ENCODE data around the gene CAMK2D. TPM values are rescaled to one million over a fixed set of nuclear protein-coding genes. Genes with fewer than 3 reads are reported as not detected.

Gene CAMK2D
- total and polyA plus RNA-seq, 2 experiments from 2014 or later, result 4.9 to 14.6 TPM

DNA sequence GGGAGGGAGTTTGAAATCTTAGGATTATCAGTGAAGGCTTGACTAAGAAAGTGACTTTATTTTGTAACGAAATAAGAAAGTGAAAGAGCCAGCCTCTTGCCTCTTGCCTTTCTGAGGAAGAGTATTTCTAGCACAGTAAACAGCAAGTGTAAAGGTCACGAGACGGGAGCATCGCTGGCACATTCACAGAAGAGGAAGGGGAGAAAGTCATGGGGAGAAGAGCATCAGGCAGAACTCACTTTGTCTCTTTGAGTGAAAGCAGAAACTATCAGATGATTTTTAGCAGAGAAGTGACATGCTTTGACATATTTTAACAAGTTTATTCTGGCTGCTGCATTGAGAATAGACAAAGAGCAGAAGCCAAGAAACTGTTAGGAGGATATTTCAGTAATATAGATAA lies 313.8 kb downstream of the CAMK2D start:
- Histone ChIP-seq H3K9me2 (ENCODE audit: insufficient read depth) (no peaks in the 10 kb centered on the region), H3K79me2 (replicated peaks; ENCODE audit: insufficient read depth) (no peaks in the 10 kb centered on the region), H3K27ac (ENCODE audit: low read depth) (no peak overlapping the region), H2AFZ (no peak overlapping the region), H3F3A (replicated peaks; ENCODE audit: low read depth) (no peaks in the 10 kb centered on the region), H3K27me3 (ENCODE audit: insufficient read depth) (no peaks in the 10 kb centered on the region), H3K4me2 (no peak overlapping the region), H3K4me1 (ENCODE audit: insufficient read depth) (peaks cover 16% of the 10 kb centered on the region), H4K20me1 (replicated peaks; ENCODE audit: insufficient read depth) (no peaks in the 10 kb centered on the region), H3K36me3 (ENCODE audit: insufficient read depth) (no peaks in the 10 kb centered on the region), H3K4me3 (no peak overlapping the region)
- Mint-ChIP-seq H3K4me1 (peaks cover 16% of the 10 kb centered on the region), H3K27ac (no peak overlapping the region), H3K4me3 (no peak overlapping the region), H3K27me3 (ENCODE audit: insufficient read depth, low read depth, poor library complexity) (no peaks in the 10 kb centered on the region), H3K36me3 (ENCODE audit: low read depth) (no peaks in the 10 kb centered on the region), H3K9me3 (no peaks in the 10 kb centered on the region)
- DNase-seq (ENCODE audit: low spot score) (no peak), ATAC-seq (no peak)
- no peak for TF ChIP-seq ZNF114 (CRISPR knock-in tag; IDR thresholded peaks at IDR 0.05)
- TF ChIP-seq EZH2 (IDR thresholded peaks at IDR 0.05; ENCODE audit: low read depth, unreplicated experiment), result no peak
- TF ChIP-seq CREB1 (CRISPR knock-in tag; IDR thresholded peaks at IDR 0.05; ENCODE audit: low read depth), result no peak
- TF ChIP-seq, protein P1, sequence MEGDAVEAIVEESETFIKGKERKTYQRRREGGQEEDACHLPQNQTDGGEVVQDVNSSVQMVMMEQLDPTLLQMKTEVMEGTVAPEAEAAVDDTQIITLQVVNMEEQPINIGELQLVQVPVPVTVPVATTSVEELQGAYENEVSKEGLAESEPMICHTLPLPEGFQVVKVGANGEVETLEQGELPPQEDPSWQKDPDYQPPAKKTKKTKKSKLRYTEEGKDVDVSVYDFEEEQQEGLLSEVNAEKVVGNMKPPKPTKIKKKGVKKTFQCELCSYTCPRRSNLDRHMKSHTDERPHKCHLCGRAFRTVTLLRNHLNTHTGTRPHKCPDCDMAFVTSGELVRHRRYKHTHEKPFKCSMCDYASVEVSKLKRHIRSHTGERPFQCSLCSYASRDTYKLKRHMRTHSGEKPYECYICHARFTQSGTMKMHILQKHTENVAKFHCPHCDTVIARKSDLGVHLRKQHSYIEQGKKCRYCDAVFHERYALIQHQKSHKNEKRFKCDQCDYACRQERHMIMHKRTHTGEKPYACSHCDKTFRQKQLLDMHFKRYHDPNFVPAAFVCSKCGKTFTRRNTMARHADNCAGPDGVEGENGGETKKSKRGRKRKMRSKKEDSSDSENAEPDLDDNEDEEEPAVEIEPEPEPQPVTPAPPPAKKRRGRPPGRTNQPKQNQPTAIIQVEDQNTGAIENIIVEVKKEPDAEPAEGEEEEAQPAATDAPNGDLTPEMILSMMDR (conservative IDR thresholded peaks at IDR 0.05; ENCODE audit: low read depth in 2 of 2), result no peak
- TF ChIP-seq ZNF331 (CRISPR knock-in tag; IDR thresholded peaks at IDR 0.05; ENCODE audit: low read depth), result no peak
- TF ChIP-seq, protein P2, sequence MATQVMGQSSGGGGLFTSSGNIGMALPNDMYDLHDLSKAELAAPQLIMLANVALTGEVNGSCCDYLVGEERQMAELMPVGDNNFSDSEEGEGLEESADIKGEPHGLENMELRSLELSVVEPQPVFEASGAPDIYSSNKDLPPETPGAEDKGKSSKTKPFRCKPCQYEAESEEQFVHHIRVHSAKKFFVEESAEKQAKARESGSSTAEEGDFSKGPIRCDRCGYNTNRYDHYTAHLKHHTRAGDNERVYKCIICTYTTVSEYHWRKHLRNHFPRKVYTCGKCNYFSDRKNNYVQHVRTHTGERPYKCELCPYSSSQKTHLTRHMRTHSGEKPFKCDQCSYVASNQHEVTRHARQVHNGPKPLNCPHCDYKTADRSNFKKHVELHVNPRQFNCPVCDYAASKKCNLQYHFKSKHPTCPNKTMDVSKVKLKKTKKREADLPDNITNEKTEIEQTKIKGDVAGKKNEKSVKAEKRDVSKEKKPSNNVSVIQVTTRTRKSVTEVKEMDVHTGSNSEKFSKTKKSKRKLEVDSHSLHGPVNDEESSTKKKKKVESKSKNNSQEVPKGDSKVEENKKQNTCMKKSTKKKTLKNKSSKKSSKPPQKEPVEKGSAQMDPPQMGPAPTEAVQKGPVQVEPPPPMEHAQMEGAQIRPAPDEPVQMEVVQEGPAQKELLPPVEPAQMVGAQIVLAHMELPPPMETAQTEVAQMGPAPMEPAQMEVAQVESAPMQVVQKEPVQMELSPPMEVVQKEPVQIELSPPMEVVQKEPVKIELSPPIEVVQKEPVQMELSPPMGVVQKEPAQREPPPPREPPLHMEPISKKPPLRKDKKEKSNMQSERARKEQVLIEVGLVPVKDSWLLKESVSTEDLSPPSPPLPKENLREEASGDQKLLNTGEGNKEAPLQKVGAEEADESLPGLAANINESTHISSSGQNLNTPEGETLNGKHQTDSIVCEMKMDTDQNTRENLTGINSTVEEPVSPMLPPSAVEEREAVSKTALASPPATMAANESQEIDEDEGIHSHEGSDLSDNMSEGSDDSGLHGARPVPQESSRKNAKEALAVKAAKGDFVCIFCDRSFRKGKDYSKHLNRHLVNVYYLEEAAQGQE (IDR thresholded peaks at IDR 0.05; ENCODE audit: unreplicated experiment), result no peak
- no peak for TF ChIP-seq NANOG (IDR thresholded peaks at IDR 0.05; ENCODE audit: borderline replicate concordance)
- TF ChIP-seq EZH2phosphoT487 (IDR thresholded peaks at IDR 0.05; ENCODE audit: unreplicated experiment), result no peak
- TF ChIP-seq, protein P3, sequence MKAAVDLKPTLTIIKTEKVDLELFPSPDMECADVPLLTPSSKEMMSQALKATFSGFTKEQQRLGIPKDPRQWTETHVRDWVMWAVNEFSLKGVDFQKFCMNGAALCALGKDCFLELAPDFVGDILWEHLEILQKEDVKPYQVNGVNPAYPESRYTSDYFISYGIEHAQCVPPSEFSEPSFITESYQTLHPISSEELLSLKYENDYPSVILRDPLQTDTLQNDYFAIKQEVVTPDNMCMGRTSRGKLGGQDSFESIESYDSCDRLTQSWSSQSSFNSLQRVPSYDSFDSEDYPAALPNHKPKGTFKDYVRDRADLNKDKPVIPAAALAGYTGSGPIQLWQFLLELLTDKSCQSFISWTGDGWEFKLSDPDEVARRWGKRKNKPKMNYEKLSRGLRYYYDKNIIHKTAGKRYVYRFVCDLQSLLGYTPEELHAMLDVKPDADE (IDR thresholded peaks at IDR 0.05), result no peak
- TF ChIP-seq, protein P4, sequence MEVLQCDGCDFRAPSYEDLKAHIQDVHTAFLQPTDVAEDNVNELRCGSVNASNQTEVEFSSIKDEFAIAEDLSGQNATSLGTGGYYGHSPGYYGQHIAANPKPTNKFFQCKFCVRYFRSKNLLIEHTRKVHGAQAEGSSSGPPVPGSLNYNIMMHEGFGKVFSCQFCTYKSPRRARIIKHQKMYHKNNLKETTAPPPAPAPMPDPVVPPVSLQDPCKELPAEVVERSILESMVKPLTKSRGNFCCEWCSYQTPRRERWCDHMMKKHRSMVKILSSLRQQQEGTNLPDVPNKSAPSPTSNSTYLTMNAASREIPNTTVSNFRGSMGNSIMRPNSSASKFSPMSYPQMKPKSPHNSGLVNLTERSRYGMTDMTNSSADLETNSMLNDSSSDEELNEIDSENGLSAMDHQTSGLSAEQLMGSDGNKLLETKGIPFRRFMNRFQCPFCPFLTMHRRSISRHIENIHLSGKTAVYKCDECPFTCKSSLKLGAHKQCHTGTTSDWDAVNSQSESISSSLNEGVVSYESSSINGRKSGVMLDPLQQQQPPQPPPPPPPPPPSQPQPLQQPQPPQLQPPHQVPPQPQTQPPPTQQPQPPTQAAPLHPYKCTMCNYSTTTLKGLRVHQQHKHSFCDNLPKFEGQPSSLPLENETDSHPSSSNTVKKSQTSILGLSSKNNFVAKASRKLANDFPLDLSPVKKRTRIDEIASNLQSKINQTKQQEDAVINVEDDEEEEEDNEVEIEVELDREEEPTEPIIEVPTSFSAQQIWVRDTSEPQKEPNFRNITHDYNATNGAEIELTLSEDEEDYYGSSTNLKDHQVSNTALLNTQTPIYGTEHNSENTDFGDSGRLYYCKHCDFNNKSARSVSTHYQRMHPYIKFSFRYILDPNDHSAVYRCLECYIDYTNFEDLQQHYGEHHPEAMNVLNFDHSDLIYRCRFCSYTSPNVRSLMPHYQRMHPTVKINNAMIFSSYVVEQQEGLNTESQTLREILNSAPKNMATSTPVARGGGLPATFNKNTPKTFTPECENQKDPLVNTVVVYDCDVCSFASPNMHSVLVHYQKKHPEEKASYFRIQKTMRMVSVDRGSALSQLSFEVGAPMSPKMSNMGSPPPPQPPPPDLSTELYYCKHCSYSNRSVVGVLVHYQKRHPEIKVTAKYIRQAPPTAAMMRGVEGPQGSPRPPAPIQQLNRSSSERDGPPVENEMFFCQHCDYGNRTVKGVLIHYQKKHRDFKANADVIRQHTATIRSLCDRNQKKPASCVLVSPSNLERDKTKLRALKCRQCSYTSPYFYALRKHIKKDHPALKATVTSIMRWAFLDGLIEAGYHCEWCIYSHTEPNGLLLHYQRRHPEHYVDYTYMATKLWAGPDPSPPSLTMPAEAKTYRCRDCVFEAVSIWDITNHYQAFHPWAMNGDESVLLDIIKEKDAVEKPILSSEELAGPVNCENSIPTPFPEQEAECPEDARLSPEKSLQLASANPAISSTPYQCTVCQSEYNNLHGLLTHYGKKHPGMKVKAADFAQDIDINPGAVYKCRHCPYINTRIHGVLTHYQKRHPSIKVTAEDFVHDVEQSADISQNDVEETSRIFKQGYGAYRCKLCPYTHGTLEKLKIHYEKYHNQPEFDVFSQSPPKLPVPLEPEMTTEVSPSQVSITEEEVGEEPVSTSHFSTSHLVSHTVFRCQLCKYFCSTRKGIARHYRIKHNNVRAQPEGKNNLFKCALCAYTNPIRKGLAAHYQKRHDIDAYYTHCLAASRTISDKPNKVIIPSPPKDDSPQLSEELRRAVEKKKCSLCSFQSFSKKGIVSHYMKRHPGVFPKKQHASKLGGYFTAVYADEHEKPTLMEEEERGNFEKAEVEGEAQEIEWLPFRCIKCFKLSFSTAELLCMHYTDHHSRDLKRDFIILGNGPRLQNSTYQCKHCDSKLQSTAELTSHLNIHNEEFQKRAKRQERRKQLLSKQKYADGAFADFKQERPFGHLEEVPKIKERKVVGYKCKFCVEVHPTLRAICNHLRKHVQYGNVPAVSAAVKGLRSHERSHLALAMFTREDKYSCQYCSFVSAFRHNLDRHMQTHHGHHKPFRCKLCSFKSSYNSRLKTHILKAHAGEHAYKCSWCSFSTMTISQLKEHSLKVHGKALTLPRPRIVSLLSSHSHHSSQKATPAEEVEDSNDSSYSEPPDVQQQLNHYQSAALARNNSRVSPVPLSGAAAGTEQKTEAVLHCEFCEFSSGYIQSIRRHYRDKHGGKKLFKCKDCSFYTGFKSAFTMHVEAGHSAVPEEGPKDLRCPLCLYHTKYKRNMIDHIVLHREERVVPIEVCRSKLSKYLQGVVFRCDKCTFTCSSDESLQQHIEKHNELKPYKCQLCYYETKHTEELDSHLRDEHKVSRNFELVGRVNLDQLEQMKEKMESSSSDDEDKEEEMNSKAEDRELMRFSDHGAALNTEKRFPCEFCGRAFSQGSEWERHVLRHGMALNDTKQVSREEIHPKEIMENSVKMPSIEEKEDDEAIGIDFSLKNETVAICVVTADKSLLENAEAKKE (CRISPR knock-in tag; IDR thresholded peaks at IDR 0.05), result no peak
- no peak for TF ChIP-seq STAT1 (IDR thresholded peaks at IDR 0.05; ENCODE audit: unreplicated experiment)
- no peak for TF ChIP-seq POLR2AphosphoS5 (IDR thresholded peaks at IDR 0.05; ENCODE audit: low read depth)
- TF ChIP-seq JUNB (IDR thresholded peaks at IDR 0.05; ENCODE audit: unreplicated experiment), result no peak
